Measurements from ENCODE around the gene FBXO24. TPM values are rescaled to one million over a fixed set of nuclear protein-coding genes. Genes with fewer than 3 reads are reported as not detected.

FBXO24 gene
- total and polyA plus RNA-seq, 2 of the 8 experiments (the other 6 are each of a cell fraction or from before 2014, with no cell fraction given) = 0.35 to 0.57 TPM

DNA sequence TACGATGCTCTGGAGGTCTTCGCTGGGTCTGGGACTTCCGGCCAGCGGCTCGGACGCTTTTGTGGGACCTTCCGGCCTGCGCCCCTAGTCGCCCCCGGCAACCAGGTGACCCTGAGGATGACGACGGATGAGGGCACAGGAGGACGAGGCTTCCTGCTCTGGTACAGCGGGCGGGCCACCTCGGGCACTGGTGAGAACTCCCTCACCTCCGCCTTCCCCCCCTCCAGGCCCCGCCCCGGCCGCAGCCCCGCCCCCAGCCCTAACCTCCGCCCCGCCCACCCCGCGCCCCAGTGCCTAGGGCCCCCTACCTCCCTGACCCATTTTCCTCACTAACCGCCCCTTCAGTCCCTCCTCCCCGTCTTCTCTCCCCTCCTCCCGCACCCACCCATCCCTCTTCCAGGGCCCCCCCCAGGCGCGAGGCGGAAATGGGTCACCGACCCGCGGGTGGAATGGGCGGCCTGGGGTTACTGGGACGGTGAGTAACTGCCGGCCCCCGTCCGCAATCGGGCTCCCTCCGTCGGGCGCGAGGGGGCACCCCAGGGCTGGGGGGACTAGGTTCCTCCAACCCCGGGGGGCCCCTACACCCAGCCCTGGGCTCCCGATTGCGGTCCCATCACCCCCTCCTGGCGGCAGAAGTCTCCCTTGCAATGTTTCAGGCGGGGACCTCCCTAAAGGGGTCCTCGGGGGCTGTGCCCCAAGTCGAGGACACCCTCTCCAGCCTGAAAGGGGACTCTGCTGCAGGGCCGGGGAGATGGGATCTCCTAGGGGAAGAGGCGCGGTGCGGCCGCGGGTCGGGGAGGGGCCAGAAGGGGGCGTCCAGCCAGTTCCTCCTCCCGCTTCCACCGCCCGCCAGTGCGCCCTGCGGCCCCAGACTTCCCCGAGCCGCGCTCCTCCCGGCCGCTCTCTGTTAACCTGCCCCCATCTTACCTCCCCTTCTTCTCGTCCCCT is 18.2 kb downstream of the FBXO24 start:
- H3K23ac ChIP-seq (ENCODE audit: insufficient read length) = no peak overlapping the region
- no peaks in the 10 kb centered on the region for H4K20me1 ChIP-seq (replicated peaks in 1 of 2; ENCODE audit: control insufficient read depth in 1 of 2, insufficient read depth in 2 of 2, low read length in 2 of 2)
- H3K4me2 ChIP-seq (ENCODE audit: insufficient read depth in 1 of 2, low read depth in 2 of 2, low read length in 2 of 2) = peak overlapping the region; percentile 98
- H3K4me3 ChIP-seq (ENCODE audit: extremely low read depth in 1 of 4, insufficient read depth in 2 of 4, low read depth in 3 of 4, low read length in 4 of 4) = peak overlapping the region; percentile 68 to 82 (median 78)
- H4K8ac ChIP-seq (ENCODE audit: extremely low read depth, insufficient read depth, low read length) = peak overlapping the region; percentile 85
- peak overlapping the region; percentile 48; the same call in 1 of the 2 replicates for H3K27ac ChIP-seq (ENCODE audit: low read depth, low read length)
- H2BK15ac ChIP-seq (ENCODE audit: low read length) = 0 out of 2 replicates have a peak overlapping the region, but pooled peaks have one; percentile 40
- peak overlapping the region; percentile 29 for H4K91ac ChIP-seq (replicated peaks; ENCODE audit: insufficient read length, low read length)
- peaks cover 0 to 6% of the 10 kb centered on the region in 2 experiments; a peak in 1 of 4 replicates for H3K79me2 ChIP-seq (ENCODE audit: control insufficient read depth in 1 of 2, insufficient read depth in 2 of 2, low read length in 2 of 2)
- ChIA-PET CTCF (ENCODE audit: partially characterized antibody) (interaction anchor here (0.7 to 5.4 kb wide), 19 partner anchors 8 to 248 kb away, joined by 3 to 51 read pairs (median 5); partner anchors contain the start of genes FBXO24, GIGYF1, LRCH4 and MOSPD3), POLR2A (ENCODE audit: partially characterized antibody) (interaction anchor here (0.6 to 8.9 kb wide), 16 partner anchors 8 to 248 kb away, joined by 3 to 172 read pairs (median 3); partner anchors contain the start of genes FBXO24, LRCH4, MOSPD3 and SLC12A9)
- FAIRE-seq (no peak), DNase-seq (ENCODE audit: low read depth in 1 of 2, low spot score in 2 of 2) (peak in 1 of 2 experiments; percentile 92)
- H3K4ac ChIP-seq (replicated peaks; ENCODE audit: insufficient read length, low read depth, low read length) = peak overlapping the region; percentile 66
- peak overlapping the region; percentile 88; the same call in 1 of the 2 replicates for H2BK5ac ChIP-seq (ENCODE audit: low read depth, low read length)
- 0 out of 2 replicates have a peak overlapping the region, but pooled peaks have one; percentile 9 for H2AK5ac ChIP-seq (ENCODE audit: low read depth, low read length)
- H2BK12ac ChIP-seq (ENCODE audit: low read depth, low read length) = 0 out of 2 replicates have a peak overlapping the region, but pooled peaks have one; percentile 43
- H3K27me3 ChIP-seq (replicated peaks in 1 of 4; ENCODE audit: control insufficient read depth in 3 of 4, extremely low read depth in 1 of 4, insufficient read depth in 3 of 4, low read length in 3 of 4) = peaks cover 0 to 10% (median 4%) of the 10 kb centered on the region in 4 experiments; a peak in 2 of 7 replicates
- H3K9ac ChIP-seq (replicated peaks in 1 of 4; ENCODE audit: extremely low read depth in 1 of 4, low read depth in 3 of 4, low read length in 3 of 4) = peak overlapping the region in 3 of 4 experiments; percentile 45 to 79 (median 55); a peak in 3 of 7 replicates
- no peak overlapping the region for H2AFZ ChIP-seq (ENCODE audit: low read length)
- 0 out of 2 replicates have a peak, but pooled peaks cover 4% of the 10 kb centered on the region for H3K79me1 ChIP-seq (ENCODE audit: low read depth, low read length)
- H3K56ac ChIP-seq (replicated peaks; ENCODE audit: insufficient read length, low read depth, low read length) = no peak overlapping the region
- no peak overlapping the region for H2BK120ac ChIP-seq (replicated peaks; ENCODE audit: low read depth, low read length)
- no peak overlapping the region for H3K14ac ChIP-seq (ENCODE audit: insufficient read length)
- H3K23me2 ChIP-seq (ENCODE audit: low read depth, low read length) = peaks cover 25% of the 10 kb centered on the region
- H4K5ac ChIP-seq (ENCODE audit: insufficient read length, low read depth, low read length) = peak overlapping the region; percentile 46
- H3K9me3 ChIP-seq (ENCODE audit: insufficient read depth in 2 of 2, low read depth in 1 of 2, low read length in 1 of 2) = no peaks in the 10 kb centered on the region
- WGBS, 2 experiments (ENCODE audit: extremely low coverage in 1 of 2, insufficient coverage in 1 of 2, insufficient read length in 1 of 2, insufficient replicate concordance in 2 of 2, low coverage in 1 of 2, low lambda C conversion rate in 2 of 2, missing lambda C conversion rate in 1 of 2) = 3% methylated on average over 45 of the region's 70 CpGs; no CpG with 5 or more reads in 1 of the 2 experiments
- H3K18ac ChIP-seq (ENCODE audit: extremely low read depth, low read length) = peak overlapping the region; percentile 81
- peaks cover 0 to 31% (median 20%) of the 10 kb centered on the region in 4 experiments; a peak in 6 of 7 replicates for H3K4me1 ChIP-seq (replicated peaks in 1 of 4; ENCODE audit: control insufficient read depth in 3 of 4, insufficient read depth in 4 of 4, low read length in 3 of 4)
- no peak overlapping the region for H2BK20ac ChIP-seq (ENCODE audit: low read length)
- H3K36me3 ChIP-seq (ENCODE audit: control insufficient read depth in 2 of 4, insufficient read depth in 4 of 4, low read length in 3 of 4) = peaks cover 0 to 7% (median under 1%) of the 10 kb centered on the region in 4 experiments; a peak in 3 of 8 replicates
- TF ChIP-seq SRF (IDR thresholded peaks at IDR 0.05; ENCODE audit: low read depth, low read length) = no peak
- TF ChIP-seq EP300 (IDR thresholded peaks at IDR 0.05; ENCODE audit: borderline replicate concordance in 1 of 2, low read depth in 2 of 2, low read length in 2 of 2) = no peak
- no peak for TF ChIP-seq KDM1A (IDR thresholded peaks at IDR 0.05; ENCODE audit: borderline replicate concordance, low read length)
- TF ChIP-seq BCL11A (IDR thresholded peaks at IDR 0.05; ENCODE audit: low read depth in 2 of 2, low read length in 2 of 2) = no peak
- TF ChIP-seq TAF1 (IDR thresholded peaks at IDR 0.05; ENCODE audit: low read depth, low read length) = peak; percentile 70
- no peak for TF ChIP-seq SIRT6 (IDR thresholded peaks at IDR 0.05; ENCODE audit: low read length)
- TF ChIP-seq JUND (IDR thresholded peaks at IDR 0.05; ENCODE audit: low read length) = no peak

Data from H1 (cell line).